HepG2 (cell line): ENCODE results near the gene MAP4K3. TPM values are rescaled to one million over a fixed set of nuclear protein-coding genes. Genes with fewer than 3 reads are reported as not detected.

Source experiments
- ATAC-seq: fragments of 200-7000 bp; cut with Tn5 transposase; 3 replicates; pipeline ENCODE4 v1.9.1; 2020; ENCODE audit warnings: mild to moderate bottlenecking, moderate library complexity
- BruUV-seq: library from RNA; stranded (reverse); fragments of 400-500 nt; replicated peaks from 2 replicates; lab custom pipeline; 2021; lab: Mats Ljungman, UMichigan
- CTCF ChIA-PET: fragments of 300-600 bp; formaldehyde crosslinking; extraction: SDS; loops from one replicate; lab custom pipeline; 2021; ENCODE audit warnings: low total read pairs, inconsistent platforms, low intra/inter-chr PET ratio; lab: Yijun Ruan, JAX
- POLR2A ChIA-PET: fragments of 350-600 bp; sonication (Branson Sonifier 250); formaldehyde crosslinking; loops from one replicate; lab custom pipeline; 2020; ENCODE audit warnings: antibody characterized with exemption, inconsistent platforms; lab: Yijun Ruan, JAX
- DNase-seq: peaks from one replicate; pipeline ENCODE4 v3.0.0-alpha.2; 2015; ENCODE audit warnings: low spot score
- FAIRE-seq: peaks from 3 replicates; lab custom pipeline; 2011; peaks lifted over from hg19 to GRCh38; lab: Jason Lieb, UNC
- H2AFZ ChIP-seq: one replicate; pipeline ENCODE4 v1.6.1; 2011; ENCODE audit warnings: low read length, inconsistent platforms
- H3K27ac ChIP-seq: fragments of 300-600 bp; 3 replicates; pipeline ENCODE4 v1.8.0; 2011; ENCODE audit warnings: mixed run types, mild to moderate bottlenecking, mixed read lengths, low read length, inconsistent platforms; ENCODE audit not compliant: insufficient read depth; ENCODE audit errors: extremely low read length
- H3K27me3 ChIP-seq, 2 experiments: fragments of 200-600 bp in 1 of 2; 2 replicates in 1 of 2; 3 replicates in 1 of 2; pipeline versions ENCODE4 v1.6.0 to v1.8.0; 2011; ENCODE audit warnings: low read length in 2 of 2, mild to moderate bottlenecking in 2 of 2, moderate library complexity in 2 of 2, inconsistent platforms in 1 of 2; ENCODE audit not compliant: insufficient read depth in 2 of 2, control insufficient read depth in 1 of 2
- H3K36me3 ChIP-seq, 2 experiments: fragments of 200-600 bp in 1 of 2; replicated peaks in 1 of 2; 2 replicates in 1 of 2; 3 replicates in 1 of 2; pipeline versions ENCODE4 v1.5.1 to v1.8.0; 2011; ENCODE audit warnings: low read length in 2 of 2, inconsistent platforms in 1 of 2; ENCODE audit not compliant: insufficient read depth in 2 of 2, control insufficient read depth in 1 of 2
- H3K4me1 ChIP-seq: 2 replicates; pipeline ENCODE4 v1.5.1; 2012; ENCODE audit warnings: low read length, inconsistent platforms; ENCODE audit not compliant: insufficient read depth
- H3K4me2 ChIP-seq: 2 replicates; pipeline ENCODE4 v1.6.0; 2011; ENCODE audit warnings: low read depth, low read length, inconsistent platforms
- H3K4me3 ChIP-seq, 3 experiments: fragments of 200-600 bp in 1 of 3; sonication (generic), shearing (Covaris generic) in 1 of 3; replicated peaks in 1 of 3; 2 replicates each; pipeline ENCODE4 v1.5.1; 2011 to 2016; ENCODE audit warnings: low read length in 3 of 3, inconsistent platforms in 2 of 3, low read depth in 2 of 3, mild to moderate bottlenecking in 2 of 3, control low read depth in 1 of 3, mixed read lengths in 1 of 3; ENCODE audit not compliant: insufficient read depth in 1 of 3
- H3K79me2 ChIP-seq: one replicate; pipeline ENCODE4 v1.6.1; 2011; ENCODE audit warnings: low read length, inconsistent platforms; ENCODE audit not compliant: insufficient read depth
- H3K9ac ChIP-seq: 2 replicates; pipeline ENCODE4 v1.6.0; 2011; ENCODE audit warnings: mild to moderate bottlenecking, low read depth, low read length, inconsistent platforms; ENCODE audit not compliant: insufficient read depth
- H3K9me3 ChIP-seq: 2 replicates; pipeline ENCODE4 v1.5.1; 2012; ENCODE audit warnings: mild to moderate bottlenecking, low read length
- H4K20me1 ChIP-seq: 2 replicates; pipeline ENCODE4 v1.6.0; 2011; ENCODE audit warnings: inconsistent platforms, mild to moderate bottlenecking, low read length, moderate library complexity; ENCODE audit not compliant: insufficient read depth
- CREM ChIP-seq, 2 experiments: sonication (generic) in 1 of 2; formaldehyde crosslinking in 1 of 2; IDR thresholded peaks; 2 replicates each; pipeline versions ENCODE4 v1.4.0 to v1.6.1; 2016 to 2020; ENCODE audit warnings: antibody characterized with exemption in 1 of 2, mild to moderate bottlenecking in 1 of 2, missing genetic modification reagents in 1 of 2
- EP300 ChIP-seq, 3 experiments: sonication (generic) in 1 of 3; formaldehyde crosslinking in 1 of 3; IDR thresholded peaks; 2 replicates each; pipeline versions ENCODE4 v1.5.1 to v1.6.1; 2011 to 2020; ENCODE audit warnings: low read depth in 2 of 3, low read length in 2 of 3, borderline replicate concordance in 1 of 3, improper control_type of control experiment in 1 of 3, mild to moderate bottlenecking in 1 of 3, missing genetic modification reagents in 1 of 3, moderate library complexity in 1 of 3
- ETV6 ChIP-seq: sonication (generic); formaldehyde crosslinking; conservative IDR thresholded peaks from 2 replicates; pipeline ENCODE4 v1.4.0; 2020; ENCODE audit warnings: missing genetic modification reagents
- NFE2L2 ChIP-seq: fragments of 150-350 bp; IDR thresholded peaks from 2 replicates; pipeline ENCODE4 v1.6.1; 2014; ENCODE audit warnings: low read length
- SKI ChIP-seq: fragments of 450-650 bp; IDR thresholded peaks from one replicate; pipeline ENCODE4 v1.6.1; 2018; ENCODE audit warnings: mild to moderate bottlenecking; ENCODE audit not compliant: partially characterized antibody
- TAF1 ChIP-seq: sonication (generic); formaldehyde crosslinking; IDR thresholded peaks from 2 replicates; pipeline ENCODE4 v1.4.0; 2020; ENCODE audit warnings: missing genetic modification reagents
- ZNF644 ChIP-seq: IDR thresholded peaks from 2 replicates; pipeline ENCODE4 v1.6.1; 2016; ENCODE audit warnings: low read depth
- WGBS: methylation state at CpG from one replicate; pipeline ENCODE4 v1.1.6; 2017; ENCODE audit warnings: low lambda C conversion rate; 5-methylcytosine and 5-hydroxymethylcytosine counted together
- in situ Hi-C: cut with HindIII; loops from 2 replicates; pipeline ENCODE4 v1.10.0; 2017; ENCODE audit warnings: low pct_unique_long_range_greater_than_20kb; ENCODE audit not compliant: extremely low pct_ligation_motif_present
- intact Hi-C: fragments of 100-400 bp; cut with micrococcal nuclease; formaldehyde crosslinking; loops from one replicate; pipeline ENCODE4 v1.10.0; 2022; ENCODE audit not compliant: unreplicated experiment
- polyA plus RNA-seq, 8 experiments: library from polyadenylated mRNA; depleted of rRNA in 3 of 8; stranded (reverse) in 7 of 8; unstranded in 1 of 8; fragments of >200 nt; fragmentation: Illumina TruSeq in 4 of 8; extraction: Trizol in 4 of 8; gene quantifications; 2 replicates each; pipeline versions ENCODE4 v1.2.1 to v1.2.3, GENCODE V29; 2011 to 2016; ENCODE audit warnings: low read depth in 4 of 8, missing spikeins in 1 of 8, mixed read lengths in 1 of 8; ENCODE audit not compliant: insufficient read depth in 1 of 8
- total RNA-seq, 5 experiments: library from RNA; depleted of rRNA; stranded (reverse); fragments of >200 nt; fragmentation: Illumina TruSeq; extraction: Trizol; gene quantifications; 2 replicates each; pipeline ENCODE4 v1.2.3, GENCODE V29; 2016; ENCODE audit warnings: low read depth in 1 of 5
- TF ChIP-seq, protein P1 (sequence below): sonication (generic); formaldehyde crosslinking; IDR thresholded peaks from 2 replicates; pipeline ENCODE4 v1.4.0; 2020; ENCODE audit warnings: missing genetic modification reagents, borderline replicate concordance
- TF ChIP-seq, protein P2 (sequence below): sonication (generic); formaldehyde crosslinking; IDR thresholded peaks from 2 replicates; pipeline ENCODE4 v1.4.0; 2020; ENCODE audit warnings: missing genetic modification reagents, borderline replicate concordance

Gene MAP4K3
- total and polyA plus RNA-seq, 2 of the 13 experiments (the other 11 are each of a cell fraction or from before 2014, with no cell fraction given) = 45.9 to 53.2 TPM

DNA sequence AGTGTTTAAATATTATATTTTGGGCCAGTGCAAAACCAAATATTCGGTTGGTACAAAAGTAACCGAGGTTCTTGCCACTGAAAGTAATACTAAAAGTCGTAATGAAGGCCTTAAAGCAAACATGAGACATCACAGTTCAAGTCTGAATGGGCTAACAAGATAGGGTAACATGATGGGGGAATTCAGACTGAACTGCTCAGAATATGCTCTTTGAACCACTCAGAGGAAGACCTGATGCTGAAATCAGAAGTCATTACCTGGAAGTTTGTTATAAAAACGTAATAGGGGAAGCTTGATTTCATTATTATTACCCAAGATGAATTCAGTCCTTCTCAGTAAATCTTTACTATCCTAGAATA, 219.9 kb downstream of the MAP4K3 start:
- WGBS = under 1% methylated on average over 4 of the region's 4 CpGs
- H2AFZ ChIP-seq = no peak overlapping the region
- CTCF ChIA-PET = no interaction called here
- intact Hi-C loops = no loop called here
- FAIRE-seq = no peak
- no TSS peak for BruUV-seq
- peak; percentile 64 for ATAC-seq
- H3K4me2 ChIP-seq = peak overlapping the region; percentile 72
- no peaks in the 10 kb centered on the region for H3K27me3 ChIP-seq
- H3K4me3 ChIP-seq = peak overlapping the region in 1 of 3 experiments; percentile 29; a peak in 2 of 6 replicates
- no peak overlapping the region for H3K9ac ChIP-seq
- no peak for DNase-seq
- H4K20me1 ChIP-seq = no peaks in the 10 kb centered on the region
- POLR2A ChIA-PET = no interaction called here
- H3K4me1 ChIP-seq = peaks cover 41% of the 10 kb centered on the region
- H3K9me3 ChIP-seq = no peaks in the 10 kb centered on the region
- TF ChIP-seq NFE2L2 = no peak
- 0 out of 2 replicates have a peak, but pooled peaks have one; percentile 4 for TF ChIP-seq CREM (IDR thresholded peaks at IDR 0.05)
- TF ChIP-seq CREM (CRISPR knock-in tag; IDR thresholded peaks at IDR 0.05) = no peak
- H3K27ac ChIP-seq = no peak overlapping the region
- no peaks in the 10 kb centered on the region for H3K36me3 ChIP-seq
- in situ Hi-C loops = no loop called here
- no peaks in the 10 kb centered on the region for H3K79me2 ChIP-seq

DNA sequence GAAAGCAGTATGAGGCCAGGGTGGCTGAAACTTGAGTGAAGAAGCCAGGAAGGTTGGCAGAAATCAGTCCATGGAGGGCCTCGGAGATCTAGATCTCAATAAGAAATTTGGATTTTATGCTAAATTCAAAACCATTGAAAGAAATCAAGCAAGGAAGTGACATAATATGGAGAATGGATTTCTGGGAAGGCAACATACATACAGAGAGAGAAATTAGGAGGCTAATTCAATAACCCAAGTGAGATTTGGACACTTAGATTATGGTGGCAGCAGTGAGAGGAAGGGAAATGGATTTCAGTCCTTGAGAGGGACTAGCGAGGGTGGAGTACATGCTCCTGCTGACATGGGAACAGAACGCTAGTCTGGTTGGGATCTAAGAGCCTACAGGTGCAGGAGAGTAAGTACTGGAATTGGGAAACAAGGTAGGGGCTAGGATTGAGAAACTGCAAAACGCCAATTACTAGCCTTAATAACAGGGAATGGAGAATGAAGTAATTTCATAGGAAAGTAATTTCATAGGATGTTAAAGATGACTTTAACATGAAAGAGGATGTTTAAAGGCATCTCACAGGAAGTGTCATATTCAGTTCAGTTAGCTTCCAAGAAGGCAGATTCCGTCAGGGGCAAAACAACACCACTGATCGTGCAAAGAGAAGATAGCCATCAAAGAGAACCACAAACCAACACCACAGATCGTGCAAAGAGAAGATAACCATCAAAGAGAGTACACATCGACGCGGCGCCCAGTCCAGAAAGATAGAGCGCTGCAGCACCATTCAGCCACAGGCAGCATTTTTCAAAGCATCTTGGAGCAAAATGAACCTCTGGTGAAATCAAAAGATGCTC, 220.5 kb downstream of the MAP4K3 start:
- in situ Hi-C loops = no loop called here
- no peaks in the 10 kb centered on the region for H3K36me3 ChIP-seq
- BruUV-seq = no TSS peak
- peak overlapping the region in 2 of 3 experiments; percentile 24 to 29; a peak in 3 of 6 replicates for H3K4me3 ChIP-seq
- peak; percentile 89 for ATAC-seq
- H3K4me2 ChIP-seq = peak overlapping the region; percentile 72
- no peak overlapping the region for H3K27ac ChIP-seq
- H3K4me1 ChIP-seq = peaks cover 39% of the 10 kb centered on the region
- FAIRE-seq = peak; percentile 60
- H4K20me1 ChIP-seq = no peaks in the 10 kb centered on the region
- peak overlapping the region; percentile 26; the same call in 1 of the 2 replicates for H3K9ac ChIP-seq
- intact Hi-C loops = no loop called here
- H3K79me2 ChIP-seq = no peaks in the 10 kb centered on the region
- H2AFZ ChIP-seq = no peak overlapping the region
- CTCF ChIA-PET = no interaction called here
- no peaks in the 10 kb centered on the region for H3K27me3 ChIP-seq
- POLR2A ChIA-PET = interaction anchor here (0.7 kb wide), 1 partner anchor 96 kb away, joined by 3 read pairs; the partner anchor contains the start of gene SOS1
- 3% methylated on average over 12 of the region's 12 CpGs for WGBS
- H3K9me3 ChIP-seq = no peaks in the 10 kb centered on the region
- peak; percentile 78 for DNase-seq
- no peak for TF ChIP-seq ETV6 (CRISPR knock-in tag)
- no peak for TF ChIP-seq TAF1 (CRISPR knock-in tag)
- TF ChIP-seq EP300 (IDR thresholded peaks at IDR 0.05; ENCODE audit: low read depth in 2 of 2, low read length in 2 of 2) = peak; percentile 68 to 98
- peak; percentile 41; the same call in 1 of the 2 replicates for TF ChIP-seq EP300 (CRISPR knock-in tag; IDR thresholded peaks at IDR 0.05; ENCODE audit: borderline replicate concordance)
- TF ChIP-seq, protein P1, sequence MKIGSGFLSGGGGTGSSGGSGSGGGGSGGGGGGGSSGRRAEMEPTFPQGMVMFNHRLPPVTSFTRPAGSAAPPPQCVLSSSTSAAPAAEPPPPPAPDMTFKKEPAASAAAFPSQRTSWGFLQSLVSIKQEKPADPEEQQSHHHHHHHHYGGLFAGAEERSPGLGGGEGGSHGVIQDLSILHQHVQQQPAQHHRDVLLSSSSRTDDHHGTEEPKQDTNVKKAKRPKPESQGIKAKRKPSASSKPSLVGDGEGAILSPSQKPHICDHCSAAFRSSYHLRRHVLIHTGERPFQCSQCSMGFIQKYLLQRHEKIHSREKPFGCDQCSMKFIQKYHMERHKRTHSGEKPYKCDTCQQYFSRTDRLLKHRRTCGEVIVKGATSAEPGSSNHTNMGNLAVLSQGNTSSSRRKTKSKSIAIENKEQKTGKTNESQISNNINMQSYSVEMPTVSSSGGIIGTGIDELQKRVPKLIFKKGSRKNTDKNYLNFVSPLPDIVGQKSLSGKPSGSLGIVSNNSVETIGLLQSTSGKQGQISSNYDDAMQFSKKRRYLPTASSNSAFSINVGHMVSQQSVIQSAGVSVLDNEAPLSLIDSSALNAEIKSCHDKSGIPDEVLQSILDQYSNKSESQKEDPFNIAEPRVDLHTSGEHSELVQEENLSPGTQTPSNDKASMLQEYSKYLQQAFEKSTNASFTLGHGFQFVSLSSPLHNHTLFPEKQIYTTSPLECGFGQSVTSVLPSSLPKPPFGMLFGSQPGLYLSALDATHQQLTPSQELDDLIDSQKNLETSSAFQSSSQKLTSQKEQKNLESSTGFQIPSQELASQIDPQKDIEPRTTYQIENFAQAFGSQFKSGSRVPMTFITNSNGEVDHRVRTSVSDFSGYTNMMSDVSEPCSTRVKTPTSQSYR (CRISPR knock-in tag) = no peak
- peak; percentile 56; the same call in 1 of the 2 replicates for TF ChIP-seq ZNF644 (CRISPR knock-in tag)
- TF ChIP-seq SKI = no peak
- TF ChIP-seq, protein P2, sequence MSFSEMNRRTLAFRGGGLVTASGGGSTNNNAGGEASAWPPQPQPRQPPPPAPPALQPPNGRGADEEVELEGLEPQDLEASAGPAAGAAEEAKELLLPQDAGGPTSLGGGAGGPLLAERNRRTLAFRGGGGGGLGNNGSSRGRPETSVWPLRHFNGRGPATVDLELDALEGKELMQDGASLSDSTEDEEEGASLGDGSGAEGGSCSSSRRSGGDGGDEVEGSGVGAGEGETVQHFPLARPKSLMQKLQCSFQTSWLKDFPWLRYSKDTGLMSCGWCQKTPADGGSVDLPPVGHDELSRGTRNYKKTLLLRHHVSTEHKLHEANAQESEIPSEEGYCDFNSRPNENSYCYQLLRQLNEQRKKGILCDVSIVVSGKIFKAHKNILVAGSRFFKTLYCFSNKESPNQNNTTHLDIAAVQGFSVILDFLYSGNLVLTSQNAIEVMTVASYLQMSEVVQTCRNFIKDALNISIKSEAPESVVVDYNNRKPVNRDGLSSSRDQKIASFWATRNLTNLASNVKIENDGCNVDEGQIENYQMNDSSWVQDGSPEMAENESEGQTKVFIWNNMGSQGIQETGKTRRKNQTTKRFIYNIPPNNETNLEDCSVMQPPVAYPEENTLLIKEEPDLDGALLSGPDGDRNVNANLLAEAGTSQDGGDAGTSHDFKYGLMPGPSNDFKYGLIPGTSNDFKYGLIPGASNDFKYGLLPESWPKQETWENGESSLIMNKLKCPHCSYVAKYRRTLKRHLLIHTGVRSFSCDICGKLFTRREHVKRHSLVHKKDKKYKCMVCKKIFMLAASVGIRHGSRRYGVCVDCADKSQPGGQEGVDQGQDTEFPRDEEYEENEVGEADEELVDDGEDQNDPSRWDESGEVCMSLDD (CRISPR knock-in tag) = no peak
